Osteocyte (in vitro differentiated cells): ENCODE measurements around the gene RNF114. TPM values are rescaled to one million over a fixed set of nuclear protein-coding genes. Genes with fewer than 3 reads are reported as not detected.

Experiments used
- DNase-seq: peaks from one replicate; pipeline ENCODE4 v3.0.0; 2021; ENCODE audit warnings: mixed read lengths; ENCODE audit not compliant: unreplicated experiment; ENCODE audit errors: extremely low spot score
- H3K27ac Mint-ChIP-seq: one replicate; pipeline ENCODE4 v1.8.0; 2021; ENCODE audit warnings: mild to moderate bottlenecking, mixed read lengths; ENCODE audit not compliant: unreplicated experiment
- H3K27me3 Mint-ChIP-seq: one replicate; pipeline ENCODE4 v1.8.0; 2021; ENCODE audit warnings: mixed read lengths; ENCODE audit not compliant: unreplicated experiment
- H3K36me3 Mint-ChIP-seq: one replicate; pipeline ENCODE4 v1.8.0; 2021; ENCODE audit warnings: mixed read lengths; ENCODE audit not compliant: unreplicated experiment
- H3K4me1 Mint-ChIP-seq: one replicate; pipeline ENCODE4 v1.8.0; 2021; ENCODE audit warnings: mixed read lengths; ENCODE audit not compliant: unreplicated experiment
- H3K4me3 Mint-ChIP-seq: one replicate; pipeline ENCODE4 v1.8.0; 2021; ENCODE audit warnings: mild to moderate bottlenecking, moderate library complexity, mixed read lengths; ENCODE audit not compliant: unreplicated experiment
- H3K9me3 Mint-ChIP-seq: one replicate; pipeline ENCODE4 v1.8.0; 2021; ENCODE audit warnings: mixed read lengths; ENCODE audit not compliant: unreplicated experiment
- CTCF ChIP-seq: fragments of 200-600 bp; sonication (generic); IDR thresholded peaks from 2 replicates; pipeline ENCODE4 v1.5.0; 2021; ENCODE audit warnings: antibody characterized with exemption, mild to moderate bottlenecking, moderate library complexity
- total RNA-seq: library from RNA; stranded (reverse); gene quantifications from 2 replicates; pipeline ENCODE4 v1.2.1, GENCODE V29; 2021

The RNF114 gene
- total RNA-seq, 1 donor from 2014 or later, result 64.9 TPM

GRCh38 chr20:49909499-49910339 lies 26.5 kb upstream of the RNF114 start:
- Mint-ChIP-seq H3K27ac (peak overlapping the region; percentile 61), H3K4me3 (no peak overlapping the region), H3K27me3 (no peaks in the 10 kb centered on the region), H3K36me3 (peaks cover 22% of the 10 kb centered on the region), H3K4me1 (peaks cover 27% of the 10 kb centered on the region), H3K9me3 (no peaks in the 10 kb centered on the region)
- TF ChIP-seq CTCF, result no peak
- DNase-seq, result no peak

- no peaks in the 10 kb centered on the region for H3K9me3 Mint-ChIP-seq
- H3K27me3 Mint-ChIP-seq, result no peaks in the 10 kb centered on the region
- peaks cover 17% of the 10 kb centered on the region for H3K36me3 Mint-ChIP-seq
- H3K4me1 Mint-ChIP-seq, result peaks cover 27% of the 10 kb centered on the region
- no peak for DNase-seq
- H3K4me3 Mint-ChIP-seq, result no peak overlapping the region
- no peak overlapping the region for H3K27ac Mint-ChIP-seq
- TF ChIP-seq CTCF, result no peak
These were observed 25.9 kb upstream of the RNF114 start for GRCh38 chr20:49910340-49910706.

- peak overlapping the region; percentile 90 for H3K27ac Mint-ChIP-seq
- DNase-seq, result no peak
- peaks cover 36% of the 10 kb centered on the region for H3K4me1 Mint-ChIP-seq
- H3K36me3 Mint-ChIP-seq, result peaks cover 4% of the 10 kb centered on the region
- H3K9me3 Mint-ChIP-seq, result no peaks in the 10 kb centered on the region
- peak overlapping the region; percentile 98 for H3K4me3 Mint-ChIP-seq
- no peak for TF ChIP-seq CTCF
- no peaks in the 10 kb centered on the region for H3K27me3 Mint-ChIP-seq
These were observed 22.7 kb upstream of the RNF114 start for GRCh38 chr20:49913399-49914047.

GRCh38 chr20:49914310-49915117 lies 21.7 kb upstream of the RNF114 start:
- Mint-ChIP-seq H3K9me3 (no peaks in the 10 kb centered on the region), H3K27me3 (no peaks in the 10 kb centered on the region), H3K36me3 (peaks cover 3% of the 10 kb centered on the region), H3K4me1 (peaks cover 35% of the 10 kb centered on the region), H3K27ac (peak overlapping the region; percentile 90), H3K4me3 (peak overlapping the region; percentile 98)
- no peak for TF ChIP-seq CTCF
- no peak for DNase-seq

- peaks cover 31% of the 10 kb centered on the region for H3K4me1 Mint-ChIP-seq
These were observed 21.1 kb upstream of the RNF114 start for GRCh38 chr20:49915118-49915379.

More at GRCh38 chr20:49915118-49915379, 21.1 kb upstream of the RNF114 start:
- DNase-seq, result no peak
- H3K27me3 Mint-ChIP-seq, result no peaks in the 10 kb centered on the region
- H3K4me3 Mint-ChIP-seq, result peak overlapping the region; percentile 98
- no peaks in the 10 kb centered on the region for H3K36me3 Mint-ChIP-seq
- H3K27ac Mint-ChIP-seq, result peak overlapping the region; percentile 90
- no peak for TF ChIP-seq CTCF
- H3K9me3 Mint-ChIP-seq, result no peaks in the 10 kb centered on the region
